ENCODE measurements around the gene FAM219B. TPM values are rescaled to one million over a fixed set of nuclear protein-coding genes. Genes with fewer than 3 reads are reported as not detected.
"Not testable (repeated sequence)": the region's sequence is repeated elsewhere in the genome, so short reads cannot be mapped to it uniquely, and the experiment has no call there.

The FAM219B gene
- total and polyA plus RNA-seq, 8 donors: 59.2 to 84.7 (median 61.8) TPM

DNA sequence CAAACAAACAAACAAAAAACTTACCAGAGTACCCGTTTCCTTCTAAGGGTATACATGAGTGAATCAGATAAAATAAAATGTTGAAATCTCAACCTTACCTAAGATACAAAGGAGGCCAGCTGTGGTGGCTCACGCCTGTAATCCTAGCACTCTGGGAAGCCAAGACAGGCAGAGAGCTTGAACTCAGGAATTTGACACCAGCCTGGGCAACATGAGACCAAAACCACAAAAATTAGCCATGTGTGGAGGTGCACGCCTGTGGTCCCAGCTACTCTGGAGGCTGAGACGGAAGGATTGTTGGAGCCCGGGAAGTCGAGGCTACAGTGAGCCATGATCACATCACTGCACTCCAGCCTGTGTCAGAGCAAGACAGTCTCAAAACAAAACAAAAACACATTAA lies 11.0 kb upstream of the FAM219B start:
- ATAC-seq: no peak
- H3K4me1 ChIP-seq: peaks cover 0 to 6% of the 10 kb centered on the region in 2 donors
- peaks cover 0 to 98% of the 10 kb centered on the region in 2 donors for H3K36me3 ChIP-seq
- intact Hi-C loops (cut with DNase I): no loop called here
- H3K27ac ChIP-seq: no peak overlapping the region
- TF ChIP-seq, protein P1, sequence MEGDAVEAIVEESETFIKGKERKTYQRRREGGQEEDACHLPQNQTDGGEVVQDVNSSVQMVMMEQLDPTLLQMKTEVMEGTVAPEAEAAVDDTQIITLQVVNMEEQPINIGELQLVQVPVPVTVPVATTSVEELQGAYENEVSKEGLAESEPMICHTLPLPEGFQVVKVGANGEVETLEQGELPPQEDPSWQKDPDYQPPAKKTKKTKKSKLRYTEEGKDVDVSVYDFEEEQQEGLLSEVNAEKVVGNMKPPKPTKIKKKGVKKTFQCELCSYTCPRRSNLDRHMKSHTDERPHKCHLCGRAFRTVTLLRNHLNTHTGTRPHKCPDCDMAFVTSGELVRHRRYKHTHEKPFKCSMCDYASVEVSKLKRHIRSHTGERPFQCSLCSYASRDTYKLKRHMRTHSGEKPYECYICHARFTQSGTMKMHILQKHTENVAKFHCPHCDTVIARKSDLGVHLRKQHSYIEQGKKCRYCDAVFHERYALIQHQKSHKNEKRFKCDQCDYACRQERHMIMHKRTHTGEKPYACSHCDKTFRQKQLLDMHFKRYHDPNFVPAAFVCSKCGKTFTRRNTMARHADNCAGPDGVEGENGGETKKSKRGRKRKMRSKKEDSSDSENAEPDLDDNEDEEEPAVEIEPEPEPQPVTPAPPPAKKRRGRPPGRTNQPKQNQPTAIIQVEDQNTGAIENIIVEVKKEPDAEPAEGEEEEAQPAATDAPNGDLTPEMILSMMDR (IDR thresholded peaks at IDR 0.05): no peak
- no peak overlapping the region for H3K4me3 ChIP-seq
- DNase-seq: no peak
- H3K27me3 ChIP-seq: no peaks in the 10 kb centered on the region
- no peaks in the 10 kb centered on the region for H3K9me3 ChIP-seq

DNA sequence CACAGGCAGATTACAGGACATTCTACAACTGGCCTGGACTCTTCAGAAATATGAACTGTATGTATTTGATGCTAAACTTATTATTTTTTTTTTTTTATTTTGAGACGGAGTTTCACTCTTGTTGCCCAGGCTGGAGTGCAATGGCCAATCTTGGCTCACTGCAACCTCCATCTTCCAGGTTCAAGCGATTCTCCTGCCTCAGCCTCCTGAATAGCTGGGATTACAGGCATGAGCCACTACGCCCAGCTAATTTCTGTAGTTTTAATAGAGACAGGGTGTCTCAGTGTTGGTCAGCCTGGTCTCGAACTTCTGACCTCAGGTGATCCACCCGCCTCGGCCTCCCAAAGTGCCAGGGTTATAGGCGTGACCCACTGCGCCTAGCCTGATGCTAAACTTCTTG lies 7.1 kb upstream of the FAM219B start:
- H3K36me3 ChIP-seq: peaks cover 0 to 71% of the 10 kb centered on the region in 2 donors
- intact Hi-C loops (cut with DNase I); ATAC-seq; DNase-seq; H3K4me1 ChIP-seq; H3K27me3 ChIP-seq; H3K9me3 ChIP-seq; H3K27ac ChIP-seq; H3K4me3 ChIP-seq: not testable (repeated sequence)

DNA sequence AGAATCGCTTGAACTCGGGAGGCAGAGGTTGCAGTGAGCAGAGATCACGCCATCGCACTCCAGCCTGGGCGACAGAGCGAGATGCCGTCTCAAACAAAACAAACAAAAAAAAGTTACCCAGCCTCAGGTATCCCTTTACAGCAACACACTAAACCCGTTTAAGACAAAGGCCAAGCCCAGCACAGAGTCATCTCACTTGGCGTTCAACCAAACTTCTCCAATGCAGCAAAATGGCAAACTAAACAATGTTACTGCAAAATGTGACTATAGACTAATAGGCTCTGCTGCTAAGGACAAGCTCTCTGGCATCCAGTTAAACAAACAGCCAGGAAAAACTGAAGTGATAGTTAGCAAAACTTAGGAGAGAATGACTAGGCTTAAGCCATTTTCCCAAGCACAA lies 6.4 kb upstream of the FAM219B start:
- DNase-seq: no peak
- H3K36me3 ChIP-seq: peaks cover 0 to 64% of the 10 kb centered on the region in 2 donors
- no peak overlapping the region for H3K27ac ChIP-seq
- no peaks in the 10 kb centered on the region for H3K27me3 ChIP-seq
- TF ChIP-seq, protein P1 (IDR thresholded peaks at IDR 0.05): no peak
- H3K9me3 ChIP-seq: no peaks in the 10 kb centered on the region
- no peaks in the 10 kb centered on the region for H3K4me1 ChIP-seq
- ATAC-seq: no peak
- H3K4me3 ChIP-seq: no peak overlapping the region
- intact Hi-C loops (cut with DNase I): no loop called here

DNA sequence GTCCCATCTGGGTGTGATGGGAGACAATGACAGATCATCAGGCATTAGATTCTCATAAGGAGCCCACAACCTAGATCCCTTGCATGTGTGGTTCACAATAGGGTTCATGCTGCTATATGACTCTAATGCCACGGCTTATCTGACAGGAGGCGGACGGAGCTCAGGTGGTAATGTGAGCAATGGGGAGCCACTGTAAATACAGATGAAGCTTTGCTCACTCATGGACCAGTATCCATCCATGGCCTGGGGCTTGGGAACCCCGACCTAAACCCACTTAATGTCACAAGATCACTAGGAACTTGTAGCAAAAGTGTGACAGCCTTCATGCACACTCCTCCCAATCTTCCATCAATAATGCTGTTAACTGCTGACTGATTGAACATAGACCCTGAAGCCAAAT lies 2.0 kb upstream of the FAM219B start:
- no peak for ATAC-seq
- no peak for DNase-seq
- no peak overlapping the region for H3K27ac ChIP-seq
- no peak overlapping the region for H3K4me3 ChIP-seq
- H3K27me3 ChIP-seq: no peaks in the 10 kb centered on the region
- peaks cover 0 to 32% of the 10 kb centered on the region in 2 donors for H3K36me3 ChIP-seq
- intact Hi-C loops (cut with DNase I): no loop called here
- no peaks in the 10 kb centered on the region for H3K9me3 ChIP-seq
- TF ChIP-seq, protein P1 (IDR thresholded peaks at IDR 0.05): no peak
- peaks cover 13 to 29% of the 10 kb centered on the region in 2 donors for H3K4me1 ChIP-seq

DNA sequence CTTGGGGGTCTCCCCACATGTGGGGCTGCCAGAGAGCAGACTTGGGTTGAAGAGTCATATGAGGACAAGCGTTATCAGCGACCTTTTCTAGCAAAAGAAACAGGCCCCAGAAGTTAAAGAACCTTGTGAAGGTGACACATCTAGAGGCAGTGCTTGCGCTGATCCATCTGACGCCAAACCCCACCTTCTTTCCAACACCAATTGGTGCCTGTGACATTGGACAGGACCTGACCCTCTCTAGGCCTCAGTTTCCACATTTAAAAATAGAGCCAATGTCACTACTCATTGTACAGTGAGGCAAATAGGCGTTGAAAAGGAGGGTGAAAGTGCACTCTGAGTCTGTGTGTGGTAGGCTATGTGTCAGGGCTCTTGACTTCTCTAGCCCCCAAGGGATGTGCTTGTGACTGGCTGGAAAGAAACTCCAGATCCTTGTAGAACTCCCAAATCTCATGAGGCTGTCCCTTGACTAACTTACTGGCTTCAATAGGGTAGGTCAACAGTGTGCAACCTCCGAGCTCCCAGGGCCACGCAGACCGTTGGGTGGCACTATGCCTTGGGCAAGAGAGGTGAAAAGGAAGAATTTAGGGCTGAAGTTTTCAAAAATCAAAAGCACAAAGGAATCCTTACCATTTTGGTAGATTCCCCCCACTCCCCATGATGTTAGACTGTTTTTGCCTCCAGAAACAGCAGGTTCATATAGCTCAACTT lies 666 bp upstream of the FAM219B start:
- peaks cover 13 to 33% of the 10 kb centered on the region in 2 donors for H3K4me1 ChIP-seq
- peak; percentile 12 for ATAC-seq
- H3K4me3 ChIP-seq: peak overlapping the region; percentile 66 to 97
- H3K36me3 ChIP-seq: peaks cover 0 to 33% of the 10 kb centered on the region in 2 donors
- H3K27ac ChIP-seq: peak overlapping the region; percentile 90 to 95
- intact Hi-C loops (cut with DNase I): no loop called here
- H3K9me3 ChIP-seq: no peaks in the 10 kb centered on the region
- DNase-seq: no peak
- TF ChIP-seq, protein P1 (IDR thresholded peaks at IDR 0.05): no peak
- no peaks in the 10 kb centered on the region for H3K27me3 ChIP-seq

DNA sequence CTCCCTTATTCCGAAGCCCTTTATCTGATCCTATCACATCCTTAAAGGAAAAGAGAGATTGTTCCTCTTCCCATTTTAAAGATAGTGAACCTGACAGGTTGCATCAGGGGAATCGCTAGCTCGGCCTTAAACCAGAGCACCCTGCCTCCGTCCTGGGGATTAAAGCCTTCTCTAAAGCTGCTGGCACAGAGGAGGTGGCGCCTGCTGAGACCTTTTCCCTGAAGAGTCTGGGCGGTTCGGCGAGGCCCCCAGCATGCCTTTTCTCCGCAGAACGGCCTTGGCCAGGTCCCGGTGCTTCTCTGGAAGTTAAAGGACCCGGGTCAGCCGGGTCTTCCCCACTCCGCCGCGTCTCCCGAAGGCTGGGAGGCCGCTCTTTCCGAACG lies 593 bp downstream of the FAM219B start:
- H3K27me3 ChIP-seq: no peaks in the 10 kb centered on the region
- peaks cover 17 to 45% of the 10 kb centered on the region in 2 donors for H3K4me1 ChIP-seq
- H3K9me3 ChIP-seq: no peaks in the 10 kb centered on the region
- peak overlapping the region; percentile 90 to 95 for H3K27ac ChIP-seq
- DNase-seq (peak in 1 of 4 donors; percentile 58), ATAC-seq (peak; percentile 59)
- intact Hi-C loops (cut with DNase I): no loop called here
- TF ChIP-seq, protein P1 (IDR thresholded peaks at IDR 0.05): no peak
- H3K4me3 ChIP-seq: peak overlapping the region; percentile 66 to 97
- H3K36me3 ChIP-seq: peaks cover 0 to 35% of the 10 kb centered on the region in 2 donors

Measured in left lung (tissue), 10 donors.